Kidney epithelial cell (primary cell): ENCODE results near the gene CCDC180. TPM values are rescaled to one million over a fixed set of nuclear protein-coding genes. Genes with fewer than 3 reads are reported as not detected.

Source experiments
- DNase-seq: peaks from one replicate; pipeline ENCODE4 v3.0.0-alpha.2; 2010; ENCODE audit warnings: low read depth
- H3K27me3 ChIP-seq: 2 replicates; pipeline ENCODE4 v1.6.0; 2011; ENCODE audit warnings: low read length; ENCODE audit not compliant: control insufficient read depth, insufficient read depth
- H3K36me3 ChIP-seq: 2 replicates; pipeline ENCODE4 v1.5.1; 2011; ENCODE audit warnings: low read length; ENCODE audit not compliant: control insufficient read depth, insufficient read depth
- H3K4me3 ChIP-seq: 2 replicates; pipeline ENCODE4 v1.5.1; 2011; ENCODE audit warnings: low read depth, mild to moderate bottlenecking, control low read depth, low read length
- CTCF ChIP-seq: IDR thresholded peaks from 2 replicates; pipeline ENCODE4 v1.5.1; 2011; ENCODE audit warnings: mild to moderate bottlenecking, moderate library complexity, low read length, control low read depth, inconsistent platforms; ENCODE audit not compliant: insufficient read depth, poor library complexity, severe bottlenecking
- total RNA-seq: library from RNA; depleted of rRNA; stranded (reverse); fragments of >200 nt; gene quantifications from 2 replicates; pipeline ENCODE4 v1.2.3, GENCODE V29; 2015

Gene CCDC180
- total RNA-seq, 1 donor from 2014 or later = 1.3 TPM

- peaks cover 9% of the 10 kb centered on the region for H3K27me3 ChIP-seq
- no peak for DNase-seq
- TF ChIP-seq CTCF = no peak
- no peaks in the 10 kb centered on the region for H3K36me3 ChIP-seq
- H3K4me3 ChIP-seq = no peak overlapping the region
These were observed 1.8 kb upstream of the CCDC180 start for GRCh38 chr9:97305501-97306298.

- peak overlapping the region; percentile 6 for H3K4me3 ChIP-seq
- TF ChIP-seq CTCF = peak; percentile 45
- peak; percentile 57 for DNase-seq
These were observed 368 bp upstream of the CCDC180 start for GRCh38 chr9:97307091-97307490.

GRCh38 chr9:97309260-97309659, 1.8 kb downstream of the CCDC180 start:
- H3K36me3 ChIP-seq = no peaks in the 10 kb centered on the region
- no peak for TF ChIP-seq CTCF
- H3K4me3 ChIP-seq = no peak overlapping the region
- peaks cover 9% of the 10 kb centered on the region for H3K27me3 ChIP-seq
- no peak for DNase-seq

More at GRCh38 chr9:97307091-97307490, 368 bp upstream of the CCDC180 start:
- H3K36me3 ChIP-seq = no peaks in the 10 kb centered on the region
- H3K27me3 ChIP-seq = peaks cover 9% of the 10 kb centered on the region

- H3K27me3 ChIP-seq = peaks cover 9% of the 10 kb centered on the region
- no peak for TF ChIP-seq CTCF
- H3K36me3 ChIP-seq = no peaks in the 10 kb centered on the region
- DNase-seq = no peak
- H3K4me3 ChIP-seq = no peak overlapping the region
These were observed 2.6 kb downstream of the CCDC180 start for GRCh38 chr9:97310023-97310422.

GRCh38 chr9:97310896-97311295, 3.4 kb downstream of the CCDC180 start:
- DNase-seq = no peak
- Histone ChIP-seq H3K27me3 (peaks cover 9% of the 10 kb centered on the region), H3K4me3 (no peak overlapping the region), H3K36me3 (no peaks in the 10 kb centered on the region)
- no peak for TF ChIP-seq CTCF
